Memory B cell (primary cell): ENCODE data around the gene EXOC6B.
"Not testable (repeated sequence)": the region's sequence is repeated elsewhere in the genome, so short reads cannot be mapped to it uniquely, and the experiment has no call there.

ENCODE experiments used
- ATAC-seq: fragments of 150-1000 bp; cut with Tn5 transposase; 2 replicates; pipeline ENCODE4 v1.10.0; 2021; ENCODE audit warnings: low read depth, mild to moderate bottlenecking, moderate library complexity
- DNase-seq, 2 donors: peaks; one replicate each; pipeline ENCODE4 v3.0.0; 2022; ENCODE audit warnings: low spot score in 2 of 2
- H3K27ac Mint-ChIP-seq: one replicate; pipeline ENCODE4 v1.8.0; 2022; ENCODE audit warnings: mild to moderate bottlenecking, moderate library complexity, mixed read lengths
- H3K27me3 Mint-ChIP-seq: one replicate; pipeline ENCODE4 v1.8.0; 2022; ENCODE audit warnings: mixed read lengths
- H3K36me3 Mint-ChIP-seq: one replicate; pipeline ENCODE4 v1.8.0; 2022; ENCODE audit warnings: mild to moderate bottlenecking, mixed read lengths
- H3K4me1 Mint-ChIP-seq: one replicate; pipeline ENCODE4 v1.8.0; 2022; ENCODE audit warnings: mixed read lengths
- H3K4me3 Mint-ChIP-seq: one replicate; pipeline ENCODE4 v1.8.0; 2022; ENCODE audit warnings: mild to moderate bottlenecking, moderate library complexity, mixed read lengths
- H3K9me3 Mint-ChIP-seq: one replicate; pipeline ENCODE4 v1.8.0; 2022; ENCODE audit warnings: mixed read lengths

EXOC6B gene

GRCh38 chr2:72602095-72602494, 223.7 kb downstream of the EXOC6B start:
- ATAC-seq, result no peak
- Mint-ChIP-seq H3K27ac (no peak overlapping the region), H3K9me3 (peaks cover 1% of the 10 kb centered on the region), H3K27me3 (no peaks in the 10 kb centered on the region), H3K4me3 (no peak overlapping the region), H3K36me3 (peaks cover 2% of the 10 kb centered on the region), H3K4me1 (peaks cover 3% of the 10 kb centered on the region)
- DNase-seq, result no peak

GRCh38 chr2:72583836-72584235, 242.0 kb downstream of the EXOC6B start:
- H3K36me3 Mint-ChIP-seq, H3K27ac Mint-ChIP-seq: not testable (repeated sequence)

GRCh38 chr2:72583376-72583775, 242.5 kb downstream of the EXOC6B start:
- Mint-ChIP-seq H3K9me3 (no peaks in the 10 kb centered on the region), H3K4me3 (no peak overlapping the region), H3K36me3 (peaks cover 2% of the 10 kb centered on the region), H3K27ac (no peak overlapping the region), H3K27me3 (no peaks in the 10 kb centered on the region), H3K4me1 (peaks cover 2% of the 10 kb centered on the region)
- ATAC-seq (no peak), DNase-seq (no peak)

More at GRCh38 chr2:72583836-72584235, 242.0 kb downstream of the EXOC6B start:
- not testable (repeated sequence) for H3K27me3 Mint-ChIP-seq, H3K4me1 Mint-ChIP-seq, DNase-seq, H3K9me3 Mint-ChIP-seq, H3K4me3 Mint-ChIP-seq, ATAC-seq

- Mint-ChIP-seq H3K27ac (no peak overlapping the region), H3K4me1 (peaks cover 2% of the 10 kb centered on the region), H3K9me3 (no peaks in the 10 kb centered on the region), H3K27me3 (no peaks in the 10 kb centered on the region), H3K36me3 (no peaks in the 10 kb centered on the region), H3K4me3 (no peak overlapping the region)
- ATAC-seq (no peak), DNase-seq (no peak)
These were observed 244.2 kb downstream of the EXOC6B start for GRCh38 chr2:72581560-72582181.

GRCh38 chr2:72579591-72580180, 246.1 kb downstream of the EXOC6B start:
- H3K4me1 Mint-ChIP-seq, result peaks cover 2% of the 10 kb centered on the region
- H3K36me3 Mint-ChIP-seq, result no peaks in the 10 kb centered on the region
- H3K4me3 Mint-ChIP-seq, result no peak overlapping the region
- H3K9me3 Mint-ChIP-seq, result no peaks in the 10 kb centered on the region
- DNase-seq, result peak in 1 of 2 donors; percentile 1
- H3K27ac Mint-ChIP-seq, result no peak overlapping the region
- ATAC-seq, result no peak
- no peaks in the 10 kb centered on the region for H3K27me3 Mint-ChIP-seq

GRCh38 chr2:72576861-72577260, 249.0 kb downstream of the EXOC6B start:
- DNase-seq (no peak), ATAC-seq (no peak)
- Mint-ChIP-seq H3K36me3 (peaks cover 8% of the 10 kb centered on the region), H3K4me3 (no peak overlapping the region), H3K27me3 (no peaks in the 10 kb centered on the region), H3K4me1 (no peaks in the 10 kb centered on the region), H3K9me3 (no peaks in the 10 kb centered on the region), H3K27ac (no peak overlapping the region)

- ATAC-seq (no peak), DNase-seq (no peak)
- Mint-ChIP-seq H3K27ac (no peak overlapping the region), H3K4me3 (no peak overlapping the region), H3K27me3 (no peaks in the 10 kb centered on the region), H3K36me3 (peaks cover 8% of the 10 kb centered on the region), H3K4me1 (no peaks in the 10 kb centered on the region), H3K9me3 (no peaks in the 10 kb centered on the region)
These were observed 249.4 kb downstream of the EXOC6B start for GRCh38 chr2:72576459-72576858.

- H3K4me1 Mint-ChIP-seq, result no peaks in the 10 kb centered on the region
- no peaks in the 10 kb centered on the region for H3K27me3 Mint-ChIP-seq
- H3K27ac Mint-ChIP-seq, result no peak overlapping the region
- no peak for ATAC-seq
- DNase-seq, result no peak
- no peak overlapping the region for H3K4me3 Mint-ChIP-seq
- peaks cover 8% of the 10 kb centered on the region for H3K36me3 Mint-ChIP-seq
- no peaks in the 10 kb centered on the region for H3K9me3 Mint-ChIP-seq
These were observed 250.9 kb downstream of the EXOC6B start for GRCh38 chr2:72574886-72575285.

- Mint-ChIP-seq H3K9me3 (no peaks in the 10 kb centered on the region), H3K4me1 (no peaks in the 10 kb centered on the region), H3K27ac (no peak overlapping the region), H3K4me3 (no peak overlapping the region), H3K27me3 (no peaks in the 10 kb centered on the region), H3K36me3 (peaks cover 12% of the 10 kb centered on the region)
- DNase-seq (no peak), ATAC-seq (no peak)
These were observed 252.6 kb downstream of the EXOC6B start for GRCh38 chr2:72573232-72573631.

- Mint-ChIP-seq H3K4me1 (no peaks in the 10 kb centered on the region), H3K9me3 (no peaks in the 10 kb centered on the region), H3K4me3 (no peak overlapping the region), H3K27me3 (no peaks in the 10 kb centered on the region), H3K27ac (no peak overlapping the region), H3K36me3 (peaks cover 12% of the 10 kb centered on the region)
- DNase-seq (no peak), ATAC-seq (no peak)
These were observed 253.3 kb downstream of the EXOC6B start for GRCh38 chr2:72572501-72572900.

GRCh38 chr2:72570413-72570812, 255.4 kb downstream of the EXOC6B start:
- H3K27me3 Mint-ChIP-seq, result no peaks in the 10 kb centered on the region
- DNase-seq (no peak), ATAC-seq (no peak)
- H3K9me3 Mint-ChIP-seq, result no peaks in the 10 kb centered on the region
- H3K4me1 Mint-ChIP-seq, result no peaks in the 10 kb centered on the region
- no peak overlapping the region for H3K4me3 Mint-ChIP-seq
- H3K36me3 Mint-ChIP-seq, result peaks cover 13% of the 10 kb centered on the region
- H3K27ac Mint-ChIP-seq, result no peak overlapping the region

GRCh38 chr2:72562451-72563153, 263.2 kb downstream of the EXOC6B start:
- no peak overlapping the region for H3K27ac Mint-ChIP-seq

GRCh38 chr2:72561621-72562318, 264.1 kb downstream of the EXOC6B start:
- DNase-seq, result no peak
- no peaks in the 10 kb centered on the region for H3K9me3 Mint-ChIP-seq
- ATAC-seq, result no peak
- H3K36me3 Mint-ChIP-seq, result peaks cover 10% of the 10 kb centered on the region
- H3K27ac Mint-ChIP-seq, result no peak overlapping the region
- no peaks in the 10 kb centered on the region for H3K27me3 Mint-ChIP-seq
- no peaks in the 10 kb centered on the region for H3K4me1 Mint-ChIP-seq
- H3K4me3 Mint-ChIP-seq, result no peak overlapping the region

More at GRCh38 chr2:72562451-72563153, 263.2 kb downstream of the EXOC6B start:
- DNase-seq, result no peak
- Mint-ChIP-seq H3K27me3 (no peaks in the 10 kb centered on the region), H3K9me3 (no peaks in the 10 kb centered on the region), H3K36me3 (peaks cover 7% of the 10 kb centered on the region), H3K4me3 (no peak overlapping the region), H3K4me1 (no peaks in the 10 kb centered on the region)
- ATAC-seq, result no peak

- DNase-seq, result no peak
- Mint-ChIP-seq H3K4me1 (no peaks in the 10 kb centered on the region), H3K27ac (no peak overlapping the region), H3K9me3 (peaks cover 2% of the 10 kb centered on the region), H3K27me3 (no peaks in the 10 kb centered on the region), H3K36me3 (peaks cover 16% of the 10 kb centered on the region), H3K4me3 (no peak overlapping the region)
- no peak for ATAC-seq
These were observed 269.9 kb downstream of the EXOC6B start for GRCh38 chr2:72555943-72556342.
